GM19035 (cell line): ENCODE results near the gene FAM53B.

Experiments
- ATAC-seq: cut with Tn5 transposase; IDR thresholded peaks from one replicate; pipeline ENCODE4 v1.9.1; 2021; ENCODE audit not compliant: unreplicated experiment

The FAM53B gene

GRCh38 chr10:124602121-124602561 lies 142.0 kb downstream of the FAM53B start:
- ATAC-seq = no peak

- ATAC-seq = no peak
Measured at GRCh38 chr10:124601431-124602120, 142.6 kb downstream of the FAM53B start.

GRCh38 chr10:124601016-124601415 lies 143.2 kb downstream of the FAM53B start:
- no peak for ATAC-seq

DNA sequence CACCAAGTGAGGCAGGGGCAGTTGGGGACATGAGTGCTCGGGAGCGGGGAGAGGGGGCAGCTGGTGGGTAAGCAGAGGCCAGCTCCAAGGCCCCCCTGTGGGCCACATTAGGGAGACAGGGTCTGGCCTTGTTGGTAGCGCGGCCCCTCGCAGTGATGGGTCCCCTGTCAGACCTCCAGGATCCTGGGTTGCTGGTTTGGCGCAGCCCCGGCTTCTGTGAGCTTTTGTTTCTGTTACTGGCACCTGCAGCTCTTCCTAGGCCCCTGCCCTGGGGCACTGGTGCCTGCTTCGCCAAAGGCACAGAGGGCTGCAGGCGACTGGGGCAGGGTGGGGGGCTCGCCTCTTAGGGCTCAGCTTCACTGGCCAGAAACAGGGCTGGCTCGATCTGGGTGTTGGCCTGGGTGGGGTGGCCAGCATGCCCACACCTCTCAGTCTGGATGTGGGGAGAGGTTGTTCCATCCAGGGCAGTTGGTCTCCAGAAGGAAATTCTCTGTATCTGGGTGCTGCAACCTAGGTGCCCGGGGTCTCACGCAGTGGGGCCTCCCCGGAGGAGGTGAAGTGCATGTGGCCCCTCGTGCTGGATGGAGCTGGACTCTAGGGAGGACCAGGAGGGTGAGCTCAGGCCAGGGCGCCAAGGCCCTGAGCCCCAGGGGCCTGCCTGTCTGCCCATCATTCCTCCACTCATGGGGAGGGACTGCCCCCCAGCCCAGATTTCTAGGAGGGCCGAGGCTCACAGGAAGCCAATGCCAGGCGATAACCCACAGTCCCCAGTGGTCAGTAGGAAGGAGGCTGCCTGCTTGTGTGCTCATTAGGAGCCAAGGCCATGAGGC lies 143.9 kb downstream of the FAM53B start:
- no peak for ATAC-seq

DNA sequence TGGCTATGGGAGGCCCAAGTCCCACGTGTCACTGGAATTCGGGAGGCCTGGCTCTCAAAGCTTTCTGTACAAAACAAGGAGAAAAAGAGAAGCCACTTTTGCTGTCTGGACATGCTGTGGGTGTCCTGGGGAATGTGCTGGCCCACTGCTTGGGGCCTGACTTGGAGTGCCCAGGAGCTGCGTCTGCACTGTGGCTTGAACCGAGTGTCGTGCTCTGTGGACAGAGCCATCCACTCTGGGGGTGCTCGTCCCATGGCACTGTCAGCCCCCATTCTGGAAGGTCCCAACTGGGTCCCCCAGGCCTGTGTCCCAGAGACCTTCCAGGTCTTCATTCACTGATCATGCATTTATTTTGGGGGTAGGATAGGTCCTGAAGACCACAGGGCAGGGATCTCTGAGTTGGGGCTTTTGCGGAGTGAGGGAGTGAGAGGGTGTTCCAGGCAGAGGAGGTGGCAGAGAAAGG lies 144.6 kb downstream of the FAM53B start:
- ATAC-seq = no peak

DNA sequence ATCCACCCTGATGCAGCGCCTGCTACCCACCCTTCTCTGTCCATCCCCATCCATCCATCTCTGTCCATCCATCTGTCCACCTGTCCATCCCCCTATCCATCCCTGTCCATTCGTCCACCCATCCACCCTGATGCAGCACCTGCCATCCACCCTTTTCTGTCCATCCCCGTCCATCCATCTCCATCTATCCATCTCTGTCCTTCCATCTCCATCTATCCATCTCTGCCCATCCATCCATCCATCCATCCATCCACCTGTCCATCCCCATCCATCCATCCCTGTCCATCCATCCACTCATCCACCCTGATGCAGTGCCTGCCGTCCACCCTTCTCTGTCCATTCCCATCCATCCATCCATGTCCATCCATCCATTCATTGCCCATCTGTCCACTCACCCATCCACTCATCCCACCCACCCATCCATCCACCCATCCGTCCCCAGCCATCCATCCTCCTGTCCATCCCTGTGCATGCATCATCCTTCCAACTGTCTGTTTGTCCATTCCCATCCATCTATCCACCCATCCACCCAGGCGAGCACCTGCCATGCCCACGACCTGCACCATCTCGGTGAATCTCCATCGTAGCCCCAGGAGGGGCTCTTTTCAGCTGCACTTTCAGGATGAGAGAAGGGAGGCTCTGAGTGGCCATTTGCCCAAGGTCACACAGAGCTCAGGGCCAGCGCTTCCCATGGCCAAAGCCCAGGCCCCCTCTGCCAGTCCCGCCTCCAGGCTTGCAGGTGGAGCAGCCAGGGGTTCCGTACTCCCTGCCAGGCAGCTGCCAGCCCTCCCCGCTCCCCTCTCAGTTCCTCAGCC lies 145.2 kb downstream of the FAM53B start:
- ATAC-seq = no peak

DNA sequence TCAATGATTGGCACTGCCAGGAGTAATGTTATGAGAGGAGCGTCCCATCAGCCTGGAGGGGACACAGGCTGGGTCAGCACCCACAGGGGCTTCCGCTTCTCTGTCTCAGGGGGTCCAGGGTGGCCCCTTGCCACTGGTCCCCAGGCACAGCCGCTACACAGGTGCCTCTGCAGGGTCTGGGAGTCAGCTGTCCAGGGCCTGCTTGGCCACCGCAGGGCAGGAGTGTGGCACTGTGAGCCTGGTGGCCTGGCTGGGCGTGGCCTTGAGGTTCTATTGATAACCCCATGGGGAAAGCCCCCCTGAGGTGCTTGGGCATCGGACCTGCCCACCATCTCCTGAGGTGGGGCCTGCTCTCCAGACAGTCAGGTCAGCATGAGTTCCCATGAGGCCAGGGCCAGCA lies 146.0 kb downstream of the FAM53B start:
- ATAC-seq = no peak

GRCh38 chr10:124597846-124598165 lies 146.4 kb downstream of the FAM53B start:
- no peak for ATAC-seq

DNA sequence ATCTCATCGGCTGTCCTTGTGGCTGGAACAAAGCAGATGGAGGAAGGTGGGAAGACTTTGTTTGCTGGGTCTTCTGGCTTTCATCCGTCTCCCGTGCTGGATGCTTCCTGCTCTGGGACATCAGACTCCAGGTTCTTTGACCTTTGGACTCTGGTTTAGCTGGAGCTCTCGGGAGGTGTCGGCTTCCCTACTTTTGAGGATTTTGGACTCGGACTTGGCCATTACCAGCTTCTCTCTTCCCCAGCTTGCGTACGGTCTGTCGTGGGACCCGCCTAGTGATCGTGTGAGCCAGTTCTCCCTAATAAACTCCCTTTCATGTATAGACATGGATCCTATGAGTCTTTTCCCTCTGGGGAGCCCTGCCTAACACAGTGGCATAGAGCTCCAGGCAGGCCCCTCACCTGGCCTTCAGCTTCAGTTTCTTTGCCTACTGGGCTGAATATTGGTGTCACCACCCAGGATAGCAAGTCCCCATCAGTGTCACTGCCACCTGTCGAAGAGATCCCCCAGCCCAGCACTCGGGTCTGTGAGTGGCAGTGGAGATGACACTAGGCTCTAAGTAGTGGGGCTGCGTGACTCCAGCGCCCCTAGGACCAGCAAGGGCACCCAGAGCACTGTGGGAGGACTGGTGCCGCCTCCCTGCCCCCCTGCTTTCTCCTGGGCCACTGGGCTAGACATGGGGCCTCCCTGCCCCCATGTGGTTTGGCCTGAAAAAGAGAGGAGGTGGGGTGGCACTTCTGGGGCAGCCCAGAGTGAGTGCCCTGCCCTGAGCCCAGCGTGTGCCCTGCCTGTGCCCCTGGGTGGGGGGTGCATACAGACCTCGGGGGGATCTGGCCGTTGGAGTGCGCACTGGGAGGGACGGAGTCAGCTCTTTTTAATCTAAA lies 147.0 kb downstream of the FAM53B start:
- ATAC-seq = no peak

- ATAC-seq = no peak
Measured at GRCh38 chr10:124596116-124596785, 147.9 kb downstream of the FAM53B start.

DNA sequence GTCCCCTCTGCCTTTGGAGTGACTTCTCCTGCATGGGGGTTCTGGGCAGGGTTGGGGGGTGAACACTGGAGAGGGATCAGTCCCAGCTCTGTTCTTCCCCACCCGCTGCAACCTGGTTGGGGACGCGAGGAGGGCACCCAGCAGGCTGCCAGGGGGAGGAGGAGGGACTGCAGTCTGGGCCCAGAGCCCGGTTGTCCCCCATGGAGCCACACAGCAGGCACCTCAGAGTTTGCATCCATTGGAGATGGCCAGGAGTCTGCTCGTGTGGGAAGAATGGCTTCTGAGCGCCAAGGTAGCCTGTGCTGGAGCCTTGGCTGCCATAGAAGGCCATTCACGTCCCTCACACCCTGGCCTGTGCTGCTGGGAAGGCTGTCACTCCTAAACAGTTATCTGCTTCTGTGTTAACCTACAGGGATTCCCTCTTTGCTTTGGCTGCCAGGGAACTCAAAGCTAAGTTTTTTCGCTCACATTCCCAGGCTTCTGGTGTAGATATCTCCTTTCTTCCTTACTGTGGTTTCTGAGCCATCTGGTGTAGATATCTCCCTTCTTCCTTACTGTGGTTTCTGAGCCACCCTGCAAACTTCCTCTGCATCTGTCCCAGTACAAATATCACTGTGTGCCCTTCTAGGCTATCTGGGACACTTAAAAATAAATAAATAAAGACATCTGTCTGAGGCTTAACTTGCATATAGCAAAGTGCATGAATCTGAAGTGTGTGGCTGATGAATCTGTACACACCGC lies 148.9 kb downstream of the FAM53B start:
- no peak for ATAC-seq

DNA sequence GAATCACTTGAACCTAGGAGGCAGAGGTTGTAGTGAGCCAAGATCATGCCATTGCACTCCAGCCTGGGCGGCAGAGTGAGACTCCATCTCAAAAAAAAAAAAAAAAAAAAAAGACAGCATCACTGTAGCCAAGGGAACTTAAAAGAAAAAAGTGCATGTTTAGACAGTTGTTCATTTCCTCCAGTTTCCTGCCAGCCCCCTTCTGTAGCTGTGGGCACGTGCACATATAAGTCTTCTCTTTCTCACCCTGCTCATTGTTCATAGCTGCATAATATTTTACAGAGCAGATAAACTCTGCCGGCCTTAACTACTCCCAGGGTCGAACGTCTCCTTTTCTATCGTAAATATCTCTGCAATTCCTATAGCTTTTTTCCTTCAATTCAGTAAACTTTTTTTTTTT lies 149.9 kb downstream of the FAM53B start:
- ATAC-seq = no peak

GRCh38 chr10:124593431-124593985 lies 150.7 kb downstream of the FAM53B start:
- no peak for ATAC-seq

- ATAC-seq = no peak
Measured at GRCh38 chr10:124592736-124593430, 151.3 kb downstream of the FAM53B start.

DNA sequence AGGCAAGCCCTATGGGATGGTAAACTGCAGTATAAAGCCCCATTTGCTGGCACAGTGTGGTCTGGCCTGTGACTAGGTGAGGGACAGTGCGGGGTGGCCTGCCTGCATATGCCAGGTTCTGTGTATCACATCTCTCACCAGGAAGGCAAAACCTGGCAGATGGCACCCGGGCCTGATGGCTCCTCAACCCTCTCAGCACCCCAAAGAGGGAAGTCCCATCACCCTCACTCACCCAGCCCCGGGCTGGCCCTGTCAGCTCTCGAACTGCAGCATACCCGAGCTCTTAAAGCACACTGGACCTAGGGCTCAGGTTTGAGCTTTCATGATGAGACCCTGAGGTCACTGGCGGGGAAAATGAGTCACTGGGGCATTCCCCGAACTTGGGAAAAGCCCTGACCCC lies 152.1 kb downstream of the FAM53B start:
- no peak for ATAC-seq

GRCh38 chr10:124591123-124591495 lies 153.1 kb downstream of the FAM53B start:
- ATAC-seq = no peak

- no peak for ATAC-seq
Measured at GRCh38 chr10:124590216-124591122, 153.7 kb downstream of the FAM53B start.
